Measurements from ENCODE around the gene PTPN22.

DNA sequence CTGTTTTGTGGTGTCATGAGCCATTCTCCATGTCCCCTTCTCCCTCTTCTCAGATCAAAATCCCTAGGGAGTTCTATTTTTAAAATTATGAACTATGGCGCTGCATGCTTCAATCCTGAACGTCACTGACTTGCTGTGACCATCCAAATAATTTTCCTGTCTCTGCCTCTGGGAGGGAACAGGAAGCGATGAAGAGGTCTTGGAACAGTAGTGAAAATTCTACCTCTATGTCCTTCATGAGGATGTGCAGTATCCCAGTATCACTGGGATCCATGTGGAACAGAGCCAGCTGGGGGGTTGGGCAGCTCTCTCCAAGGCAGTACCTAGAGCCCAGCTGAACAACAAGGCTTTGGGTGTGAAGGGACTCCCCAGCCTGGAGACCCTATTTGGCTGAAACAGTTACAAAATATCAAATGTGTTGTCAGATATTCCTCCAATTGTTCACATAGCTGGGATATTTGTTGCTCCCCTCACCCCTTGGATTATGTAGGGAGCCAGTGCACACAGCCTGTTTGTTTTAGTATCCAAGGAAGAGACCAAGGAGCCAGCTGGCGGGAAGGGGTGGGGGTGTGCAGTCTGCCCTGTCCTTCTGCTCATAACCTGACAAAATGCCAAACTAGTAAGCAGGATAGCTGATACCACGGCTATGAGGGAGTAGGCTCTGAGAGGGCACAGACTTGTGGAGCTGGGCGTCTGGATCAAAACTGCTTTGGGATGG is 41.2 kb upstream of the PTPN22 start:
- no peak for TF ChIP-seq POLR2A (IDR thresholded peaks at IDR 0.05)
- TF ChIP-seq, protein P1, sequence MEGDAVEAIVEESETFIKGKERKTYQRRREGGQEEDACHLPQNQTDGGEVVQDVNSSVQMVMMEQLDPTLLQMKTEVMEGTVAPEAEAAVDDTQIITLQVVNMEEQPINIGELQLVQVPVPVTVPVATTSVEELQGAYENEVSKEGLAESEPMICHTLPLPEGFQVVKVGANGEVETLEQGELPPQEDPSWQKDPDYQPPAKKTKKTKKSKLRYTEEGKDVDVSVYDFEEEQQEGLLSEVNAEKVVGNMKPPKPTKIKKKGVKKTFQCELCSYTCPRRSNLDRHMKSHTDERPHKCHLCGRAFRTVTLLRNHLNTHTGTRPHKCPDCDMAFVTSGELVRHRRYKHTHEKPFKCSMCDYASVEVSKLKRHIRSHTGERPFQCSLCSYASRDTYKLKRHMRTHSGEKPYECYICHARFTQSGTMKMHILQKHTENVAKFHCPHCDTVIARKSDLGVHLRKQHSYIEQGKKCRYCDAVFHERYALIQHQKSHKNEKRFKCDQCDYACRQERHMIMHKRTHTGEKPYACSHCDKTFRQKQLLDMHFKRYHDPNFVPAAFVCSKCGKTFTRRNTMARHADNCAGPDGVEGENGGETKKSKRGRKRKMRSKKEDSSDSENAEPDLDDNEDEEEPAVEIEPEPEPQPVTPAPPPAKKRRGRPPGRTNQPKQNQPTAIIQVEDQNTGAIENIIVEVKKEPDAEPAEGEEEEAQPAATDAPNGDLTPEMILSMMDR (IDR thresholded peaks at IDR 0.05): no peak
